Medulla oblongata (tissue), 1 donor: ENCODE results near the gene FRMD6.

Experiments
- DNase-seq: peaks from one replicate; pipeline ENCODE4 v3.0.0-alpha.2; 2015; ENCODE audit errors: extremely low spot score

FRMD6 gene

DNA sequence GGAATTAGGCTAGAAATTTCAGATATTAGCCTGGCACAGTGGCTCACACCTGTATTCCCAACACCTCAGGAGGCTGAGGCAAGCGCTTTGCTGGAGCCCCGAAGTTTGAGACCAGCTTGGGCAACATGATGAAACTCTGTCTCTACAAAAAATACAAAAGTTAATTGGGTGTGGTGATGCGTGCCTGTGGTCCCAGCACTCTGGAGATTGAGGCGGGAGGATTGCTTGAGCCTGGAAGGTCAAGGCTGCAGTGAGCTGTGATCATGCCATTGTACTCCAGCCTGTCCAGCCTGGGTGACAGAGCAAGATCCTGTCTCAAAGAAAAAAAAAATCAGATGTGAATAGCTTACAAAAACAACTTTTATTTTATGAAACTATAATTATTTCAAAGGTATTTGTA lies 15.1 kb downstream of the FRMD6 start:
- no peak for DNase-seq

DNA sequence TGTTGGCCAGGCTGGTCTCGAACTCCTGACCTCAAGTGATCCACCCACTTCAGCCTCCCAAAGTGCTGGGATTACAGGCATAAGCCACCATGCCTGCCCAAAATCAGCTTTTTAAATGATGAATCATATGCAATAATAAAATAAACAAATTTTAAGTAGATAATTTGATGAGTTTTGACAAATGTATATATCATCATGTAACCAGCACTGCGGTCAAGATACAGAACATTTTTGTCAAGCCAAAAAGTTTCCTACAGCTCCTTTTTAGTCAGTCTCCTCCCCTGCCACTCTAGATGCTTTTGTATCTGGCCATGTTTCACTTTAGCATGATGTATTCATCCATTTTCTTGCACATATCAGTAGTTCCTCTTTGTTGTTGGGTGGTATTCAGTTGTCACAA lies 17.2 kb downstream of the FRMD6 start:
- no peak for DNase-seq

DNA sequence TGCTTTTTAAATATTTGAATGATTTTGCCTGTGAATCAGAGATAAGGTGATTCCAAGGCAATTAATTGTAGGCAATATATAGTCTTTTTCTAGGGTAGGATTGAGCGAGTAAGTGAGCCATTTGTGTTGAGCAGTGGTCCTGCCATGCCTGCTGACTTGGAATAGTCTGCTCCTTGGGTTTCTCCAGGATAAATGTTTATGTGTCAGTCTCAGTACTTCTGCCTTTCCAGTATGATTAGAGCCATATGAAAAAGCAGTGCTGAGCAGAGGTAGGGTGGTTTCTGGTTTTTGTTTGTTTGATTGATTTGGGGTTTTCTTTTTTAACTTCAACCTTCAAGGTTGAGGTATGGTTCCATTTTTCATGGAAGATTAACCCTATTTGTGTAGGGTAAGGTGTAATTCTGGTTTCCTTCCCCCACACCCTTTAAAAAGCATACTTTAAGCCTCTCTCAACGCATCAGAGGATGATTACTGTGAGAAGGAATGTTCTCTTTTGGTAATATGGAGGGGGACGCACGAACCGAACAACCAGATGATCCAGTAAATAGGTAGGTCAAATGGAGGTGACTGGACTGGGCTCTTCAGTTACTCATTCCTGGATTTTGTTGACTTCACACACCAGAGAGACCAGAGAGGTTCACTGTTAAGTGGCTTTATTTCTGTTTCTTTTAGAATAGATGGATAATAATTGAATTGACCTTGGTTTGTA lies 22.7 kb downstream of the FRMD6 start:
- no peak for DNase-seq

DNA sequence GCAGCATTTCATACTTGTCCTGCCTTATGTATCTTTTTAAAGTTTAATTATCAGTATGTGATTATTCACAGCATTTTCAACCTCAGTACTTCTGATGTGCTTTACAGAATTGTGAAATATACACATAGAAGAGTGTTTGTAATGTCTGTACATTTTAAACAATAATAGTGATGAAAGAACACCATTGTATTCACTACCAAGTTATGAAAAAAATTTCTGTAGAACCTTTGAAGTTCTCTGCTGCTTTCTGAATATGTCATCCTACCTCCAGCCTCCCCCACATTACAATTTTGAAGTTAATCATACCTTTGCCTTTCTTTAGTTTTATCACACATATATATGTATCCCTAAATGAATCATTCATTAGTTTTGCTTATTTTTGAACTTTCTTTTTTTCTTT lies 24.8 kb downstream of the FRMD6 start:
- DNase-seq, result no peak

DNA sequence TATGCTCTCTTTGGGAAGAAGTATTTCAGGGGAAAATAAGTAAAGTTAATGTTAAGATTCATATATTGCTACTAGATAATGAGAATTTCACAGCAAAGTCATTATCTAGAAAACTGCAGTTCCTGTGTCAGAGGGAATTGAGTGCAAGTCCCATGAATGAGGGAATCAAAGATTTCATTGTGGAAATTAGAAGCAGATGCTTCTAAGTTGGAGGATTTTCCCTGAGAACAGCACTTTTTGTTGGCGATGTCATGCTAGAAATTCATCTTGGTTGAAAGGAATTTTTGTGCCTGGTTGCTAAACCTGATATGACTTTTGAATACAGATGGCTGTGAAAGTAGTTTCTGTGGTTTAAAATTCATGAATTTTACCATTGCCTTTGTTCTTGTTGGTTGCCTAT lies 25.6 kb downstream of the FRMD6 start:
- peak; percentile 81 for DNase-seq

DNA sequence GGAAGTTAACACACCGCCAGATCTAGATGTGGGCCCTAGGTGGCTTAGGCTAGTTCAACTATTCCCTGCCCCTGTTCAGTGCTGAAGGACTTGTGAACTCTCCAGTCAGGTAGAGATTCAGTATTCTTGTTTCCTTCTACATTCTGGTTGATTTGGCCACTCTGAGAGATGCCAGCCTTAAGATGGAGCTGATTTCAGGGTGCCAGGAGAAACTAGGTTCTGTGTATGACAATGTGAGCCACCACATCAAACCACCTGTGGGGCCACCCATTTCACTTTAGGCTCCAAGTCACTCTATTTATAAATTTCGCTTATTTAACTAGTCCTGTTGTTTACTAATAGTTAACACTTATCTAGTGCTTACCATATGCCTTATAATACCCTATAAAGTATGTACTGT lies 26.0 kb downstream of the FRMD6 start:
- no peak for DNase-seq

DNA sequence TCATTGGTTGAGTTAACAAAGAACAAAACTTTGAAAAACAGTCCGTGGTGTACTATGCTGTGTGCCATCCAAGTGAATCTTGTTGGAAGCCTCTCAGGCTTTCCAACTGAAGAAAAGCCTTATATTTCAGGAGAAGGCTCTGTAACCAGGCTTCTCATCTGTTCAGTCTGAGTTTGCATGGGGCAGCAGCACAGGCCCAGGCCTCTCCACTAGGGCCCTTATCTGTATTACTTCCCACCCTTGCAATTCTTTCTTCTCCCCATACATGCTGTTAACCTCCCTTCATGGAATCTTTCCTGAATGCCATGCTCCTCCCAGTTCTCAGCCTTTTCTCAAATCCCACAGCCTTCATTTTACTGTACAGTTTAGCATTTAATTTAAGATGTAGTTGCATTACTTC lies 28.3 kb downstream of the FRMD6 start:
- no peak for DNase-seq

DNA sequence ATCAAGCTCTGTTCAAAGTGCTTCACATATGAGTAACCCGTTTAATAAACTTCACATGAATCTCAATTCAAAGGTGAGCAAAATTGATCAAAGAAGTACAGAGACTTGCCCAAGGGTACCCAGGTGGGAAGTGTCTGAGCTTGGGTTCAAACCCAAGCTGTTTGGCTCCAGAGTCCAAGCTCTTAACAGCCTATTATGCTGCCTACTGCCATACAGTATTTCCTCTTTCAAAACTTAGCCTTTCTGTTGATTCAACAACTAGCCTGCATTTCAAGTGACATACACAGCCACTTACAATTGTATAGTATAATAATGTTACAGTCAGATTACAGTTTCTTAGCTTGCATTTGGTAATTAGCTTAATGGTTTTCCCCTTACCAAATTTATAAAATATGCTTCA lies 29.7 kb downstream of the FRMD6 start:
- no peak for DNase-seq

DNA sequence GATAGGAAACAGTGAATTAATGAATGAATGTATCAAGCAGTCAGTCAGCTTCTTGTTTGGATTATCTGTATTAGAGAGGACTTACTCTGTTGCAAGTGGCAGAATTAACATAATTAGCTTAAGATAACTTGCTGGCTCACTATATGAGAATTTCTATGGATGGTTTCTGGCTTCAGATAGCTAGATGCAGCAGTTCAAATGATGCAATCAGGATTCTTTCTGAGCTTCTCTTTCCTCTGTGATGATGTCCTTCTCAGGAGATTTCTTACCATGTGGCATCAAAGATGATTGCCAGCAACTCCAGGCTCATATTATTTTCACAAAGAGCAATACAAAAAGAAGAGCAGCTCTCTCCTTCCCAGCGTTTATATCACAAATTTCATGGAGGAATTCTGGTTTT lies 30.7 kb downstream of the FRMD6 start:
- no peak for DNase-seq

DNA sequence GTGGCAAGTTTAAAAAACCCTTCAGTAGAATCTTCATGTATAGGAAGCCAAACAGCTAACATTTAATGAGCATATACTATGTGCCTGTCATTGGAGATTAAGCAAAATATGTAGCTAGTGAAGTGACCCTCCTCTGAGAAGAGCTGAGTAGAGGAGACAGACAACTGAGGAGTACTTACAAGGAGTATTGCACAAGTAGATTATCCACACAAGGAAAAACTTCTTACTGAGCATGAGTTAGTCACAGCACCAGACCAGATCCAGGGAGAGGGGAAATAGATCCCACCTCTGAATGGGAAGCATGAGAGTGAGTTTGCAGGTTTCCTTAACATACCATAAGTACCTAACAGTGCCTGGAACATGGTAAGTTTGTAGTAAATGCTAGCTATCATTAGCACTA lies 33.0 kb downstream of the FRMD6 start:
- no peak for DNase-seq

DNA sequence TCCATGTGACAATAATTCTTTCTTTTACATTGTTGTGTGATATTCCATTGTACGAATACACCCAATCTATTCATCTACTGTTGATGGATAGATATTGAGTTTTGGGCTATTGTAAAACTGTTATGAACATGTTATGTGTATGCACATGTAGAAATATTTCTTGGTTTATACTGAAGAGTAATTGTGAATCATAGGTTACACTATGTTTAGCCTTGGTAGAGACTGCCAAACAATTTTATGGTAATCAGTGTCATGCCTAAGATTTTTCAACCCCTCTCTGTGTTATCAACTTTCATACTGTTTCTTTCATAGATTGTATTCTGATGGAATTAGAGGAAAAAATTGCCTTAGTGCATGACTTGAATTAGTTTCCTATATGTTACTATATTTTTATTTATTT lies 39.5 kb downstream of the FRMD6 start:
- DNase-seq, result no peak

DNA sequence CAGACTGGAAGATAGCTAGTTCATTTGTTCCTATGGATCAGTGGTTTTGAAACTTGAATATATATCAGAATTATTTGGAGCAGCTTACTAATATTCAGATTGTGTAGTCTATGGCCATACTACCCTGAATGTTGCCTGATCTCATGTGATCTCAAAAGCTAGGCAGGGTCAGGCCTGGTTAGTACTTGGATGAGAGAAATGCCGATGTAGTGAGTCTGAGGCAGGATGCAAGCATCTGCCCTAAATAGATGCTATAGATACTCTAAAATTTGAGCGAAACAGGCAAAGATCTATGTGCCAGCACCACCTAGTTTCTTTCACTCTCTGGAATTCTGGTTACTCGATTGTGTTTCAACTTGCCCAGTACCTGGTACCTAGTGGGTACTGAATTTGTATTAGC lies 40.9 kb downstream of the FRMD6 start:
- no peak for DNase-seq

DNA sequence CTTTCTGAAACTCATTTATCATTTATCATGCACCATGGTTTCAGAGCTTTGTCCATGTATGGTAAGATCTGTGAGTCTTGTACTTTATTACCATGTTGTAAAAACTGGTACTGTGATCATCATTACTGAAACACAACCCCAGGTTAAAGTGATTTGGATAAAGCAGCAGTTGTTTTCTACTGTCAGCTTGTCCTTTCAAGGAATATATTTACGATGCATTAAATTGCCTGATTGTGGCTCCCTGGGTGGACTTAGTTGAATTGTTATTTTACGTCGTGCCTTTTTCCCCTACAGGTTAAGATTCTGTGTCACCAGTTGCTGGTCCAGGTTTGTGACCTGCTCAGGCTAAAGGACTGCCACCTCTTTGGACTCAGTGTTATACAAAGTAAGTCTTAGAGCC lies 46.1 kb downstream of the FRMD6 start:
- DNase-seq, result no peak

DNA sequence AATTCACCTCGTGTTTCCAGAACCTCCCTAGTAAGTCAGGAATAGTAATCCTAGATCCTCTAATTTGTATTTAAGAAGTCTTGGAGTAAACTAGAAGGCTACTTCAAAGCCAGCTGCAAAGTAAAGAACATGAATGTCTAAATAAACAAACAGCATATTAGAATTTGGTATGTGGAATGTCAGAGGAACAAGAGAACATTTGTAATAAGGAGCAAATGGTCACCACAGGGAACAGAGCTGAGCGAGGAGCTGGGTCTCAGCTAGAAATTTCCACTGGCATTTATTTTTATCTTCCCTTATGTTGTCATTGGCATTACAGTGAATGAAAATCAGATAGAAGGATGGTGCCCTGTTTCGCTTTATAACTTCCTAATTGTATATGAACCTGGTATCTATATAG lies 50.2 kb downstream of the FRMD6 start:
- no peak for DNase-seq

DNA sequence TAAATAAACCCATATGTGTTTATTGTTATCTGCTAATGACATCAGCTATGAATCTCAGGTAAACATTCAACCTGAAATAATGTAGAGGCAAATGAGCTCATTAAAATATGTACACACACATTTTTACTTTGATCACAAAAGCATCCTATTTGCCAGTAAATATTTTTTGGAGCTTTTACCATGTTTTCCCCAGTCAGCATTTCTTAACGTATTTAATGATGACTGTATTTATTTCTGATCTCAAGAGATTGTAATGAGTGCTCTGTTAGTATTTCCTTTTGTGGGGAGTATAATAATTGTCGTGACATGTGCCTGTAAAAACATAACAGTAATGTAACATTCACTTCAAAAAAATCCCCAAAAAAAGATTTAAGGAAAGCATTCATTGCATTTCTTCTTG lies 52.1 kb downstream of the FRMD6 start:
- DNase-seq, result no peak

DNA sequence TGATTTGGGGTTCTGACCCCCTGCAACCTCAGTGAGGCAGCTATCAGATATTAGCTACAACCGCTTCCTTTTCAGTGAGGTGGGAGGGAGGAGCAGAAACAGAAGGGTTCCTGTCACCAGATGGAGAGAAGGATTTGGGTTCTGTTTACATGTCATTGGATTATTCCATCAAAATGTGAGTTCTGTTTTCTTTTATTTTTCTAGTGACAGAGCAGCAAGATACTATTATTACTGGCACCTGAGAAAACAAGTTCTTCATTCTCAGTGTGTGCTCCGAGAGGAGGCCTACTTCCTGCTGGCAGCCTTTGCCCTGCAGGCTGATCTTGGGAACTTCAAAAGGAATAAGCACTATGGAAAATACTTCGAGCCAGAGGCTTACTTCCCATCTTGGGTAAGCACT lies 52.8 kb downstream of the FRMD6 start:
- no peak for DNase-seq

DNA sequence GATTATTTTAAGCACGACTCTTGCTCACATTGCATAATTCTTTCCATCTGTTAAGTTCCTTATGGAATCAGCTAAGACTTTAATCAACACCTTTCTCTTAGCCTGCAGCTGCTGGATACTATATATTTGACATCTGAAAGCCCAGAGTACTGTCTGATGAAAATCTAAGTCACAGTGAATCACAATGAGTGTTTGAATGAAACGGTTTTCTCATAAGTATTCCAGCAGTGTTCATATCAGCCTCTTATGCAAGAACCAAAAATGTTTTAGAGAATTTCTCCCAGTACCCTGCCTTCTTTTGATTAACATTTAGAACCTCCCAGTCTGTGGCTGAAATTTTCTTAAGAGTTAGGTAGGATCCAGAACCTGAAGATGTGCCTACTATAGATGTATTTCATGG lies 55.6 kb downstream of the FRMD6 start:
- no peak for DNase-seq

DNA sequence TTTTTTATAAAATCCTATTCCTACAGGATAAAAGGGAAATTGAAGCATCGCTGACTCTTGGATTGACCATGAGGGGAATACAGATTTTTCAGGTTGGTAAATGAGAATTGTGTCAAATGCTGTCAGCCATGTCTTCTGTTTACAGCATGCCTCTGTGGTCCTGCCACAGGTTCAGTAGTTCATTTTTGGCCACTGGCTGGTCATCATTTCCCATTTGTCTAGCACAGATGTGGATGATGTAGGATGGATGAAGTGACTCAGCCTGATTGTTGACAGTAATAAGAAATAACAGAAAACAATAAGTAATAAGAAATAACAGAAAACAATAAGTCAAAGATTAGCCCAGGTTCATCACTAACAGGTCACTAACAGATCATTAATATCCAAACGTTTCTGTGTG lies 59.8 kb downstream of the FRMD6 start:
- no peak for DNase-seq

DNA sequence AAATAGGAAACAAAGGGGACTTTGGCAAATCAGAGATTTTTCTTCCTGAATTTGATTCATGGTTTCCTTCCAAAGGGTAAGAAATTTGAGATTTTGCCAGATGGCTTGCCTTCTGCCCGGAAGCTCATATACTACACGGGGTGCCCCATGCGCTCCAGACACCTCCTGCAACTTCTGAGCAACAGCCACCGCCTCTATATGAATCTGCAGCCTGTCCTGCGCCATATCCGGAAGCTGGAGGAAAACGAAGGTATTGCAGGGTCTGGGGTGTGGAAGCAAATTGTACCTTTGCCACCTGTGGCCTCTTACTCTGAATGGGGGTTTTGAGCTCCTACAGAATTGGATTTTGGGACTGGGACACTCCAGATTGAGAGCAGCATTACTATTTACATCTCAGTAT lies 63.5 kb downstream of the FRMD6 start:
- DNase-seq, result no peak

DNA sequence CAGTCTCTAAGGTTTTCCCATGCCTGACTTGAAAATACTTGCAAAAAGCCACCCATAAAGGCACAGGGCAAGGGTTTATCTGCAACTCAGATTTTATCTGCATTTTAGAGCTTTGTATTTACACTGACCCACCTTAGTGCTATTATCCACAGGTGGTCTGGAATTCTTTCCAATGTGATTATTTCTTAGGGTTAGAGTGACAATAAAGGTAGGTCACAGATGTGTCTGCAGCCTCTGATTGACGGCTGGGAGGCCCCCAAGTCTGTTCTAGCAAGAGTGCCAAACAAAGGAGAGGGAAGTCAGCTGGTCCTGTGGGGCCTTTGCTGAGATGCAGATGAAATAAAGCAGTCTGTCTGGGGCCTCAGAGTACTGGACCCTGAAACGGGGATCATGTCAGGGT lies 64.0 kb downstream of the FRMD6 start:
- no peak for DNase-seq

DNA sequence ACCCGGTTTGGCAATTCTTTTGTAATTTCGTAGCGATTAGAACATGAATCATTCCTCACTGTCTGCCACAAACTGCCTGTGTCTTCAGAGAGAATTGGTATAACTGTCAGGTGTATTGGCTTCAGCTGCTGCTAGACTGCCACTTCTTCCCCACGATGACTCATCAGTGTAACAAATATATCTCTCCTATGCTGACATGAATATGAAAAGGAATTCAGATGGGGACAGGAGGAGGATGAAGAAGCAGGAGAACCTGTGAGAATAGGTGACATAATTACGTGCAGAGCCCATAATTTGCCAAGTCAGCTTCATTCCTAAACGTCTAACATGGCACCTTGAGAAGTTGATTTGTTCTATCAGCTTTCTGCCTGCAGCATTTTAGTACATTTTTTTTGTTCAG lies 64.9 kb downstream of the FRMD6 start:
- no peak for DNase-seq

DNA sequence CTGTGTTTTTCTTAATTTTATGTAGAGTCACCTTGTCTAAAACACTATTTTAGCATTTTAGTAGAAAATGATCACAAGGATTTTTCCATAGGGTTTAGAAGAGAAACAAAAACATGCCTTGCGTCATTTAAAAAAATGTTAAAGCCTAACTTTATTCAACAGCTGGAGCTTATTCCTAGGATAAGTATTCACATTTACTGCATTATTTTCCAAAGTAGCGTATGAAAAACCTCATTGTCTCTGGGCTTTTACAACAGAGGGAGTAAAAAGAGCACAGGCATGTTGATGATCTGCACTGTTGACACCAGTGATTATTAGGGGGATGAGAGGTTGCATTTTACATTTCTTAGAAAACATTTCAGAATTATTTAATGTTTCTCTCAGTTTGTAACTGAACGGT lies 66.1 kb downstream of the FRMD6 start:
- DNase-seq, result no peak

DNA sequence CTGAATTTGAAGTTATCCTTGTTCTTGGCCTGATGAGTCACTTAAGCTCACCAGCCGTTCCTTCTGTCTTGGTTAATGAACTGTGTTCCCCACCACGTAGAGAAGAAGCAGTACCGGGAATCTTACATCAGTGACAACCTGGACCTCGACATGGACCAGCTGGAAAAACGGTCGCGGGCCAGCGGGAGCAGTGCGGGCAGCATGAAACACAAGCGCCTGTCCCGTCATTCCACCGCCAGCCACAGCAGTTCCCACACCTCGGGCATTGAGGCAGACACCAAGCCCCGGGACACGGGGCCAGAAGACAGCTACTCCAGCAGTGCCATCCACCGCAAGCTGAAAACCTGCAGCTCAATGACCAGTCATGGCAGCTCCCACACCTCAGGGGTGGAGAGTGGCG lies 68.2 kb downstream of the FRMD6 start:
- DNase-seq, result no peak

DNA sequence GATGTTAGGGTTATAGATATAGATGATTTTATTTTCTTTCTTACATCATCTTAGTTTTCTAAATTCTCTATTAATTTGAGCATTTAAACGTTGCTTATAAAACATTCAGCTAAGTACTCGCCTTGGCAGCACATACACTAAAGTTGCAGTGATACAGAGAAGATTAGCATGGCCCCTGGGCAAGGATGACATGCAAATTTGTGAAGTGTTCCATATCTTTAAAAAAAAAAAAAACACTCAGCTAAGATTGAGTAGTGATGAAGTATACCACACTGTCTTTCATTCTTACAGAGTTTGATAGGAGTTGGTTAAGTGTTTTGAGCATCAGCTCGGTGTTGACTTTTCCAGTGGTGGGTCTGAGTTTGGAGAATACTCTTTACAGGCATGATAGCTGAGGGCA lies 72.3 kb downstream of the FRMD6 start:
- DNase-seq, result no peak

DNA sequence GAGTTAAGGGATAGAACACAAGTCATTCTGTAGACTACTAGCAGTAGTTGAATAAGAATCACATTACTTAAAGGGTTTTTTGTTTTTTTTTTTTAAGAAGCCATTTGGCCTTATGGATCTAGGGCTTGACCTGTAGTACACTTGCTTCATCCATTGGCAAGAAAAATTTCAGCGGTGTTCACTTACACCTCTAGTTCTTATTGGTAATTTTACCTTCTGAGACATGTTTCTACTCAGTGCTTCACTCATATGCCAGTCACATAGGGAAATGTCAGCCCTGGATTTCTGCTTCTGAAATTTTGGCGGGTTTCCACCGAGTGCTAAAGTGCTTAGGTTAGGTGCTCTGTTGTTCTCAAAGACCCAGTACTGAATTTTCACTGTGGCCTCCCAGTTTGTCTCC lies 72.9 kb downstream of the FRMD6 start:
- no peak for DNase-seq
